RWPE1 (cell line): Measurements from ENCODE around the gene SLC7A14.

Source experiments
- CTCF ChIA-PET: fragments of 350-600 bp; sonication (Branson Sonifier 250); formaldehyde crosslinking; extraction: SDS; loops from one replicate; lab custom pipeline; 2021; lab: Yijun Ruan, JAX
- POLR2A ChIA-PET: fragments of 400-600 bp; formaldehyde crosslinking; extraction: SDS; loops from one replicate; lab custom pipeline; 2020; ENCODE audit warnings: antibody characterized with exemption; ENCODE audit not compliant: low non-redundant PET; lab: Yijun Ruan, JAX
- DNase-seq: peaks from one replicate; pipeline ENCODE4 v3.0.0; 2012; ENCODE audit warnings: low spot score
- H3K27ac ChIP-seq: fragments of 450-650 bp; 2 replicates; pipeline ENCODE4 v1.5.1; 2017
- CTCF ChIP-seq: fragments of 450-650 bp; conservative IDR thresholded peaks from 2 replicates; pipeline ENCODE4 v1.5.1; 2017; ENCODE audit warnings: low read depth, mild to moderate bottlenecking

The SLC7A14 gene

DNA sequence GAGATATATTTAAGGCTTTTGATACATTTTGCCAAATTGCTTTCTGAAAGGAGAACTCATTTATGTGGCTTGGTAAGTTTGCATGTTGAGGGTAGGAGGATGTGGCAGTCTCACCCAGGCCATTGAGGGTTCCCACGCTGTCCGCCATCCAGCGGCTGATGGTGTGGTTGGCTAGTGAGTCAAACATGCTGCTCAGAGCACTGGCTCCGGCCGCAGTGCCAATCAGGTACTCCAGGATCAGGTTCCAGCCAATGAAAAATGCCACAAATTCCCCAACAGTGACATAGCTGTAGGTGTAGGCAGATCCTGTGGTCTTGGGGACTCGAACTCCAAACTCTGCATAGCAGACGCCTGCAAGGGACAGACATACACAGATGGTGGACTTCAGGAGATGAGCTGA, 84.9 kb downstream of the SLC7A14 start:
- TF ChIP-seq CTCF: no peak
- POLR2A ChIA-PET: no interaction called here
- CTCF ChIA-PET: interaction anchor here (0.5 kb wide), 1 partner anchor 38 kb away, joined by 4 read pairs; no protein-coding TSS in a partner anchor
- H3K27ac ChIP-seq: no peak overlapping the region
- DNase-seq: no peak

- no peak overlapping the region for H3K27ac ChIP-seq
- ChIA-PET POLR2A (no interaction called here), CTCF (interaction anchor here (0.8 kb wide), 1 partner anchor 17 kb away, joined by 3 read pairs; no protein-coding TSS in a partner anchor)
- no peak for DNase-seq
- TF ChIP-seq CTCF: no peak
Measured at GRCh38 chr3:170500462-170500861, 85.4 kb downstream of the SLC7A14 start.

GRCh38 chr3:170499562-170500156, 86.2 kb downstream of the SLC7A14 start:
- TF ChIP-seq CTCF: peak; percentile 56
- ChIA-PET CTCF (interaction anchor here (0.5 to 1.2 kb wide), 12 partner anchors 9 to 1880 kb away, joined by 3 to 6 read pairs (median 3); no protein-coding TSS in a partner anchor), POLR2A (no interaction called here)
- DNase-seq: peak; percentile 53
- no peak overlapping the region for H3K27ac ChIP-seq

DNA sequence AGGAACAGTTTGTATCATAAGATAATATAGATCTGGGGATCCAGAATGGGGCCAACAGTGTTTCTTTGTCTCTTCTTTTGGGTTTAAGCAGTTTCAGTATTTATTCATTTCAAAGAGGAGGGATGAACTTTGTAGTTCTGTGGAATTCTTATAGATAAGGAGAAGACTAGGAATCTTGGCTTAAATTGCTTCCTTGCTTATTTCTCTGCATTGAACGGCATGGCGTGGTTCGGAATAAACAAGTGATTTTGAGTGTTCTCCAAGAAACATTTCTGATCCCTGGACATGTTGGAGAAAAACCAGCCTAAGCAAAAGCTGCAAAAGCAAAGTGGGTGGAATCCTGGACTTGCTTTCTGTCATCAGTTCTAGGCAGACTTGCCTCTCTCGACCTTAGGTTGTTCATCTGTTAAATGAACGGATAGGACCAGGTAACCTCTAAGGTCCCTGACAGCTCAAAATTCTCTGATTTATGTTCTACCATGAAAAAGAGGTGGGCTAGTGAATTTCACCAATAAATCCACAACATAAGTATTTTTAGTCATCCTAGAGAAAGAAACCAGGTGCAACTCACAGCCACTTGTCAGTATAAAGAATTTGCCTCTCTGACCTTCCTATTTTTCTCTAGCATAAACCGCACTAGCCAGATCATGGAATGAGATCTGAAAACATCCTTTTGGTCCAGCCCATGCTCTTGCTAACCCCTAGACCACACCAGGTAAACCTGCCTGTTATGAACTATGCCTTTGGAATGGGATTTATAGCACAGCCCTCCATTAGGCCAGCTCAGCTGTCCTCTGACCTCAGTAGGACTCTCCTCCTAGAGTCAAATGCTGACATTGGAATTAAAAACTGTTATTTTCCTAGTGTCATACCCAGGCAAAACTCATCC, 88.4 kb downstream of the SLC7A14 start:
- no peak overlapping the region for H3K27ac ChIP-seq
- CTCF ChIA-PET: no interaction called here
- DNase-seq: no peak
- no peak for TF ChIP-seq CTCF
- POLR2A ChIA-PET: interaction anchor here (0.6 kb wide), 1 partner anchor 172 kb away, joined by 3 read pairs; no protein-coding TSS in a partner anchor

DNA sequence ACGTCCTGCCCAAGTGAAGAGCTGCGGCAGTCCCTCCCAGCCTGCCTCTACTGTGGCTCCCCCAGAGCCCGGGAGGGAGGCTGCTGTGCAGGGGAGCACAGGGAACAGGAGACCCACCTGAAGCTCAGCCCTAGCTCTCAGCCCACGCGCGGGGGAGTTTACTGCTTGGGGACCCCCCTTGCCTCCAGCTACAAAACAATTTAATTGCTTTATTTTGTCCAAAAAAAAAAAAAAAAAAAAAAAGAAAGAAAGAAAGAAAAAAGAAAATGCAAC, 89.1 kb downstream of the SLC7A14 start:
- POLR2A ChIA-PET: interaction anchor here (0.6 kb wide), 1 partner anchor 173 kb away, joined by 3 read pairs; no protein-coding TSS in a partner anchor
- CTCF ChIA-PET: no interaction called here
- no peak for DNase-seq
- no peak for TF ChIP-seq CTCF
- no peak overlapping the region for H3K27ac ChIP-seq

DNA sequence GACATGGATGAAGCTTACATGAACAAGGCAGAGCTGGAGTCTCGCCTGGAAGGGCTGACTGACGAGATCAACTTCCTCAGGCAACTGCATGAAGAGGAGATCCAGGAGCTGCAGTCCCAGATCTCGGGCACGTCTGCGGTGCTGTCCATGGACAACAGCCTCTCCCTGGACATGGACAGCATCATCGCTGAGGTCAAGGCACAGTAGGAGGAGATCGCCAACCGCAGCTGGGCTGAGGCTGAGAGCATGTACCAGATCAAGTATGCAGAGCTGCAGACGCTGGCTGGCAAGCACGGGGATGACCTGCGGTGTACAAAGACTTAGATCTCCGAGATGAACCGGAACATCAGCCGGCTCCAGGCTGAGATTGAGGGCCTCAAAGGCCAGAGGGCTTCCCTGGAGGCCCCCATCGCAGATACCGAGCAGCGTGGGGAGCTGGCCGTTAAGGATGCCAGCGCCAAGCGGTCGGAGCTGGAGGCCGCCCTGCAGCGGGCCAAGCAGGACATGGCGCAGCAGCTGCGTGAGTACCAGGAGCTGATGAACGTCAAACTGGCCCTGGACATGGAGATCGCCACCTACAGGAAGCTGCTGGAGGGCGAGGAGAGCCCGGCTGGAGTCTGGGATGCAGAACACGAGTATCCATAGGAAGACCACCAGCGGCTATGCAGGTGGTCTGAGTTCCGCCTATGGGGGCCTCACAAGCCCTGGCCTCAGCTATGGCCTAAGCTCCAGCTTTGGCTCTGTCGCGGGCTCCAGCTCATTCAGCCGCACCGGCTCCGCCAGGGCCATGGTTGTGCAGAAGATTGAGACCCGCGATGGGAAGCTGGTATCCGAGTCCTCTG, 89.6 kb downstream of the SLC7A14 start:
- no peak for TF ChIP-seq CTCF
- DNase-seq: no peak
- POLR2A ChIA-PET: no interaction called here
- no peak overlapping the region for H3K27ac ChIP-seq
- CTCF ChIA-PET: no interaction called here
